KMS-11 (cell line): ENCODE data around the gene PLOD1.

Experiments
- H2AFZ ChIP-seq: fragments of 200-600 bp; sonication (generic); 2 replicates; pipeline ENCODE4 v1.6.1; 2016; ENCODE audit warnings: antibody characterized with exemption, mixed run types, low read depth
- H3K27ac ChIP-seq: fragments of 200-600 bp; sonication (generic); 2 replicates; pipeline ENCODE4 v1.6.1; 2016; ENCODE audit warnings: mild to moderate bottlenecking, mixed run types
- H3K27me3 ChIP-seq: fragments of 200-600 bp; sonication (generic); 2 replicates; pipeline ENCODE4 v1.6.1; 2017; ENCODE audit warnings: mild to moderate bottlenecking, low read depth, mixed run types, moderate library complexity; ENCODE audit not compliant: insufficient read depth
- H3K36me3 ChIP-seq: fragments of 200-600 bp; sonication (generic); 2 replicates; pipeline ENCODE4 v1.6.1; 2017; ENCODE audit warnings: mild to moderate bottlenecking, mixed run types; ENCODE audit not compliant: insufficient read depth
- H3K4me1 ChIP-seq: fragments of 200-600 bp; sonication (generic); 2 replicates; pipeline ENCODE4 v1.6.1; 2016; ENCODE audit warnings: mild to moderate bottlenecking, low read depth, mixed run types; ENCODE audit not compliant: poor library complexity, severe bottlenecking
- H3K4me2 ChIP-seq: fragments of 200-600 bp; sonication (generic); 2 replicates; pipeline ENCODE4 v1.7.0; 2016; ENCODE audit warnings: mild to moderate bottlenecking, mixed run types
- H3K4me3 ChIP-seq: fragments of 200-600 bp; sonication (generic); IDR thresholded peaks from 2 replicates; pipeline ENCODE4 v1.6.1; 2017; ENCODE audit warnings: low read depth, low read length, mixed read lengths; ENCODE audit not compliant: insufficient read depth
- H3K79me2 ChIP-seq: fragments of 200-600 bp; sonication (generic); 2 replicates; pipeline ENCODE4 v1.6.1; 2016; ENCODE audit warnings: low read depth, mixed run types; ENCODE audit not compliant: insufficient read depth
- H3K9ac ChIP-seq: fragments of 200-600 bp; sonication (generic); 2 replicates; pipeline ENCODE4 v1.6.1; 2016; ENCODE audit warnings: mild to moderate bottlenecking, mixed run types
- H4K20me1 ChIP-seq: fragments of 200-600 bp; sonication (generic); 2 replicates; pipeline ENCODE4 v1.6.1; 2016; ENCODE audit warnings: mild to moderate bottlenecking, mixed run types; ENCODE audit not compliant: insufficient read depth
- CTCF ChIP-seq: fragments of 200-600 bp; sonication (generic); conservative IDR thresholded peaks from 2 replicates; pipeline ENCODE4 v1.6.1; 2017; ENCODE audit warnings: low read depth, mild to moderate bottlenecking, antibody characterized with exemption, low read length, moderate library complexity, mixed read lengths

PLOD1 gene

GRCh38 chr1:11977625-11978024 lies 43.1 kb downstream of the PLOD1 start:
- TF ChIP-seq CTCF: no peak
- H3K4me3 ChIP-seq: no peak overlapping the region
- peaks cover 15% of the 10 kb centered on the region for H3K4me1 ChIP-seq
- no peak overlapping the region for H3K9ac ChIP-seq
- H3K27ac ChIP-seq: no peak overlapping the region
- no peaks in the 10 kb centered on the region for H3K27me3 ChIP-seq
- no peak overlapping the region for H2AFZ ChIP-seq
- peaks cover 23% of the 10 kb centered on the region for H3K79me2 ChIP-seq
- H3K36me3 ChIP-seq: no peaks in the 10 kb centered on the region
- H4K20me1 ChIP-seq: no peaks in the 10 kb centered on the region
- H3K4me2 ChIP-seq: no peak overlapping the region

- Histone ChIP-seq H3K27me3 (no peaks in the 10 kb centered on the region), H3K9ac (no peak overlapping the region), H3K4me3 (no peak overlapping the region), H3K79me2 (peaks cover 28% of the 10 kb centered on the region), H3K4me2 (no peak overlapping the region), H3K36me3 (no peaks in the 10 kb centered on the region), H3K4me1 (peaks cover 15% of the 10 kb centered on the region), H3K27ac (no peak overlapping the region), H2AFZ (no peak overlapping the region), H4K20me1 (no peaks in the 10 kb centered on the region)
- TF ChIP-seq CTCF: no peak
These were observed 43.8 kb downstream of the PLOD1 start for GRCh38 chr1:11978301-11978700.

- Histone ChIP-seq H3K4me2 (peak overlapping the region; percentile 41), H3K4me3 (no peak overlapping the region), H3K36me3 (no peaks in the 10 kb centered on the region), H3K79me2 (peaks cover 35% of the 10 kb centered on the region), H3K9ac (peak overlapping the region; percentile 85; the same call in 1 of the 2 replicates), H3K27ac (no peak overlapping the region), H2AFZ (peak overlapping the region; percentile 82), H3K4me1 (peaks cover 15% of the 10 kb centered on the region), H4K20me1 (no peaks in the 10 kb centered on the region), H3K27me3 (no peaks in the 10 kb centered on the region)
- TF ChIP-seq CTCF: no peak
These were observed 44.7 kb downstream of the PLOD1 start for GRCh38 chr1:11979028-11979850.

- no peaks in the 10 kb centered on the region for H3K36me3 ChIP-seq
- peak within 1 kb of the TSS; percentile 92 for H3K4me2 ChIP-seq
- TF ChIP-seq CTCF: no peak
- H3K4me3 ChIP-seq: peak within 1 kb of the TSS; percentile 77
- peak within 1 kb of the TSS; percentile 85 for H3K9ac ChIP-seq
- H4K20me1 ChIP-seq: no peaks in the 10 kb centered on the region
- peak within 1 kb of the TSS; percentile 61 for H3K27ac ChIP-seq
- H2AFZ ChIP-seq: peak within 1 kb of the TSS; percentile 82
- no peaks in the 10 kb centered on the region for H3K27me3 ChIP-seq
- H3K4me1 ChIP-seq: peaks cover 15% of the 10 kb centered on the region
- peaks cover 43% of the 10 kb centered on the region for H3K79me2 ChIP-seq
These were observed 45.5 kb downstream of the PLOD1 start, which contains the start of gene MFN2 for GRCh38 chr1:11979851-11980675. Gene MFN2 (plus strand): TSS chr1:11980444. CDS start chr1:11989169, 8,725 bp downstream.
